HUES48 (cell line): ENCODE results near the gene PRSS48.

Source experiments
- H3K27ac ChIP-seq: one replicate; pipeline ENCODE4 v1.7.0; 2013; ENCODE audit warnings: low read depth, low read length, inconsistent platforms
- H3K27me3 ChIP-seq: 2 replicates; pipeline ENCODE4 v1.6.1; 2013; ENCODE audit warnings: mild to moderate bottlenecking, low read length; ENCODE audit not compliant: control insufficient read depth, insufficient read depth
- H3K36me3 ChIP-seq: 2 replicates; pipeline ENCODE4 v1.6.1; 2013; ENCODE audit warnings: low read length; ENCODE audit not compliant: control insufficient read depth, insufficient read depth
- H3K4me1 ChIP-seq: 2 replicates; pipeline ENCODE4 v1.6.1; 2013; ENCODE audit warnings: mild to moderate bottlenecking, low read length; ENCODE audit not compliant: control insufficient read depth, insufficient read depth
- H3K4me3 ChIP-seq: 2 replicates; pipeline ENCODE4 v1.5.1; 2013; ENCODE audit warnings: mild to moderate bottlenecking, low read depth, low read length
- H3K9ac ChIP-seq: 2 replicates; pipeline ENCODE4 v1.6.1; 2013; ENCODE audit warnings: mild to moderate bottlenecking, low read depth, low read length, moderate library complexity
- H3K9me3 ChIP-seq: 2 replicates; pipeline ENCODE4 v1.6.1; 2013; ENCODE audit warnings: low read length; ENCODE audit not compliant: control insufficient read depth, insufficient read depth

The PRSS48 gene

DNA sequence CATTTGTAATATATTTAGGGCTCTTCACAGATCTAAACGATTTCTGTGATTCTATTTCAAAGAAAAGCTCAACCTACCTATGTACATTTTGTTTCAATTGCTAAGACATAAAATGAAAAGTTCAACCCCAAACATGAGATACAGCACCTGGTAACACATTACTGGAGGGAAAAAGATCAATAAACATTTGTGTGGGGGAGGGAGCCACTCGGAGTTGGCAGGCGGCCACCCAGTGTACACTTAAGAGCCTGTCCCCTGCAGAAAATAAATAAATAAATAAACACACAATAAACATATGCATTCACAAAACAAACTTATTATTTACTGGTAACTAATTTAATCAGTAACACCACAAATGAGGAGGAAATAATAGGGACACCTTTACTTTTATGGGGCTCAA lies 19.3 kb downstream of the PRSS48 start:
- no peaks in the 10 kb centered on the region; the same call in 1 of the 2 replicates for H3K36me3 ChIP-seq
- no peak overlapping the region for H3K4me3 ChIP-seq
- H3K27ac ChIP-seq = no peak overlapping the region
- no peaks in the 10 kb centered on the region for H3K9me3 ChIP-seq
- H3K9ac ChIP-seq = no peak overlapping the region
- peaks cover 20% of the 10 kb centered on the region for H3K4me1 ChIP-seq
- no peaks in the 10 kb centered on the region for H3K27me3 ChIP-seq

DNA sequence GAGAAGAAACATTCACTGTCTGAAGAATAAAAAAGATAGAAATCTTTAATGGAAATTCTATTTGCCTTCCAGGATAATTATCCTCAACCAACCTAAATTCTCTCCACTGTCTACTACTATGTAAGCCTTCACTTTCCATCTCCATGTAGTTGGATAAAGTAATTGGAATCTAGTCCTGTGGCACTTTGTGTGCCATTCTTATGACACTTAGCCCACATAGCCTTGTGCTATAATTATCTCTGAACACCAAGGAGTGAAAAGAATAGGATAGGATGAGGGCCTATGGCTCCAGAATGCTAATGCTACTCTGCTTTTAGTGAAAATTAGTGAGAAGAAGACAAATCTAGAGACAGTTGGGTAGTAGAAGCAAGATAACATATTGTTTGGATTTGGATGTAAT lies 20.2 kb downstream of the PRSS48 start:
- Histone ChIP-seq H3K36me3 (no peaks in the 10 kb centered on the region; the same call in 1 of the 2 replicates), H3K9ac (no peak overlapping the region), H3K27me3 (no peaks in the 10 kb centered on the region), H3K4me3 (no peak overlapping the region), H3K9me3 (no peaks in the 10 kb centered on the region), H3K4me1 (peaks cover 20% of the 10 kb centered on the region), H3K27ac (no peak overlapping the region)

- H3K4me1 ChIP-seq = peaks cover 15% of the 10 kb centered on the region
- H3K4me3 ChIP-seq = no peak overlapping the region
- H3K9me3 ChIP-seq = no peaks in the 10 kb centered on the region
- H3K36me3 ChIP-seq = no peaks in the 10 kb centered on the region
- no peak overlapping the region for H3K27ac ChIP-seq
- no peak overlapping the region for H3K9ac ChIP-seq
- H3K27me3 ChIP-seq = no peaks in the 10 kb centered on the region
Measured at GRCh38 chr4:151302432-151302831, 25.5 kb downstream of the PRSS48 start.

DNA sequence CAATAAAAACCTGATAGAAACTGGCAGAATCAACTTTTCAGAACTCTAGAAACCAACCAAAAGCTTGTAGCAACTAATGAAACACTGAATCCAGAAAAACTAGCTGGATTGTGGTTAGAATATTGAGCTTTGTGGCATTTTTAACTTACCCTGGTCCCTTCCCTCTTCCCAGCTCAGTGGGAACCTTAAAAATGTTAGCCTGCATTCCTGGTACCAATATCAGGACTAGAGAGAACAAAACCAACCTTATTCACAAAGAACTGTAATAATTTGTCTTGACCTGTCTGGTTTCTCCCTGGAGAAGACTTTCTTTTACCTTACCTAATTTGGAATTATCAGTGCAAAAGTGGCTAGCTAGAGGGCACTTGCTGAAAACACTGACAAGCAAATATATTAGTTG lies 27.3 kb downstream of the PRSS48 start:
- Histone ChIP-seq H3K27me3 (no peaks in the 10 kb centered on the region), H3K9ac (no peak overlapping the region), H3K27ac (peak overlapping the region; percentile 8), H3K9me3 (no peaks in the 10 kb centered on the region), H3K36me3 (no peaks in the 10 kb centered on the region), H3K4me1 (peaks cover 15% of the 10 kb centered on the region), H3K4me3 (no peak overlapping the region)

GRCh38 chr4:151304755-151305154 lies 27.8 kb downstream of the PRSS48 start:
- Histone ChIP-seq H3K9me3 (no peaks in the 10 kb centered on the region), H3K27ac (peak overlapping the region; percentile 15), H3K4me3 (no peak overlapping the region), H3K27me3 (no peaks in the 10 kb centered on the region), H3K9ac (no peak overlapping the region), H3K4me1 (peaks cover 15% of the 10 kb centered on the region), H3K36me3 (no peaks in the 10 kb centered on the region)

DNA sequence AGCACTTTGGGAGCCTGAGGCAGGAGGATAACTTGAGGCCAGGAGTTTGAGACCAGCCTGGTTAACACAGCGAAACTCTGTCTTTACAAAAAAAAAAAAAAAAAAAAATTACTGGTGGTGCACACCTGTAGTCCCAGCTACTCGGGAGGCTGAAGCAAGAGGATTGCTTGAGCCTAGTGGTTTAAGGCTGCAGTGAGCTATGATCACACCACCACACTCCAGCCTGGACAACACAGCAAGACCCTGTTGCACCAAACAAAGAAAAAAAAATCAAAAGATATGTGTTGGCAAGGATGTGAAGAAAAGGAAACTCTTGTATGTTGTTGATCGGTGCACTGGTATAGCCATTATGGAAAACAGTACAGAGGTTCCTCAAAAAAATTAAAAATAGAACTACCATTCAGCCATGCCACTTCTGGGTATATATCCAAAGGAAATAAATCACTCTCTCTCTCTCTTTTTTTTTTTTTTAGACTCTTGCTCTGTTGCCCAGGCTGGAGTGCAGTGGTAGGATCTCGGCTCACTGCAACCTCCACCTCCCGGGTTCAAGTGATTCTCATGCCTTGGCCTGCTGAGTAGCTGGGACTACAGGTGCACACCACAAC lies 33.3 kb downstream of the PRSS48 start:
- Histone ChIP-seq H3K27ac (no peak overlapping the region), H3K36me3 (no peaks in the 10 kb centered on the region), H3K9me3 (no peaks in the 10 kb centered on the region), H3K4me3 (no peak overlapping the region), H3K9ac (no peak overlapping the region), H3K27me3 (no peaks in the 10 kb centered on the region), H3K4me1 (peaks cover 18% of the 10 kb centered on the region)

- Histone ChIP-seq H3K9ac (no peak overlapping the region), H3K27me3 (no peaks in the 10 kb centered on the region), H3K36me3 (no peaks in the 10 kb centered on the region), H3K27ac (peak overlapping the region; percentile 4), H3K4me3 (no peak overlapping the region), H3K9me3 (no peaks in the 10 kb centered on the region), H3K4me1 (peaks cover 20% of the 10 kb centered on the region)
Measured at GRCh38 chr4:151313306-151314009, 36.5 kb downstream of the PRSS48 start.

DNA sequence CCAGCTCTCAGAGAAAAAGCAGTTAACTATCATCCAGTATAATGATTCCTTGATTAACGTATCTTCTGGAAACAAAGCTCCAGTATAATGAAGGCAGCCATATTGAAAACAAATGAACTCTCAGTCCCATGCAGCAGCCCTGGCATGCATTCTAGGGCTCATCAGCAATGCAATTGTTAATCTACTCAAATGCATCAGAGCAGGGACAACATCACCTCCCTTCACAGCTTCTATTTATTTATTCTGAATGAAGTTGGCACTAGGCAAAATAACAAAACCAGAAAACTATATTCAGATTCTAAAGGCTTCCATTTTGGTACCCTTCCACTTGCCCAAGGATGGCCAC lies 37.0 kb downstream of the PRSS48 start:
- H3K27me3 ChIP-seq = no peaks in the 10 kb centered on the region
- H3K36me3 ChIP-seq = no peaks in the 10 kb centered on the region
- peak overlapping the region; percentile 4 for H3K27ac ChIP-seq
- no peak overlapping the region for H3K9ac ChIP-seq
- H3K9me3 ChIP-seq = no peaks in the 10 kb centered on the region
- H3K4me3 ChIP-seq = no peak overlapping the region
- peaks cover 20% of the 10 kb centered on the region for H3K4me1 ChIP-seq

- Histone ChIP-seq H3K9me3 (no peaks in the 10 kb centered on the region), H3K36me3 (no peaks in the 10 kb centered on the region), H3K4me3 (no peak overlapping the region), H3K9ac (no peak overlapping the region), H3K4me1 (peaks cover 20% of the 10 kb centered on the region), H3K27me3 (no peaks in the 10 kb centered on the region), H3K27ac (peak overlapping the region; percentile 80)
Measured at GRCh38 chr4:151314479-151314878, 37.5 kb downstream of the PRSS48 start.

DNA sequence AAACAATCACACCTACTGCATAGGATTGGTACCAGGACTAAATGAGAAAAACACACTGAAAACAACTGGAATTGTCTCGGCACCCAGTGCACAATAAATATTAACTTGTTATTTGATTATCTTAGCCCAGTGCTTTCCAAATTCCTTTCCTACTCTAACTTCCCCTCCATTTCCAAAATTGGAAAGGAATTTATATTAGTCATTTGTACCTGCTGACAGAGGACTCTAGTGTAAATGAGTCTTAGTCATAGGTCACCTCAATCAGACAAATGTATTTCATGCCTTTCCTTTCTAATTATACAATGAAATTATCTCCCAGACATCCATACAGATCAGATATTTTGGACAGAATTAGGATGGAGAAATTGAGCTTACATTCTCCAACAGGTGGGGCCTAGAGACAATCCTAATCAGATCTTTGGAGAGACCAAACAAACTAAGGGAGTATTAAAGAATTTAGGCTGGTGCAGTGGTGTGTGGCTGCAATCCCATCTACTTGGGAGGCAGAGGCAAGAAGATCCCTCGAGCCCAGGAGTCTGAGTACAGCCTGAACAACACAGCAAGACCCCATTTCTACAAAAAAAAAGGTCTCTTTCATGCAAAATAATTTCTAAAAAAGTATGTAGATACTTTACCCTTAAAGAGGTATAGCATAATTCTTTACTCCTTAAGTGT lies 38.4 kb downstream of the PRSS48 start:
- Histone ChIP-seq H3K27me3 (no peaks in the 10 kb centered on the region), H3K27ac (peak overlapping the region; percentile 80), H3K4me1 (peaks cover 20% of the 10 kb centered on the region), H3K36me3 (no peaks in the 10 kb centered on the region), H3K4me3 (no peak overlapping the region), H3K9ac (no peak overlapping the region), H3K9me3 (no peaks in the 10 kb centered on the region)

DNA sequence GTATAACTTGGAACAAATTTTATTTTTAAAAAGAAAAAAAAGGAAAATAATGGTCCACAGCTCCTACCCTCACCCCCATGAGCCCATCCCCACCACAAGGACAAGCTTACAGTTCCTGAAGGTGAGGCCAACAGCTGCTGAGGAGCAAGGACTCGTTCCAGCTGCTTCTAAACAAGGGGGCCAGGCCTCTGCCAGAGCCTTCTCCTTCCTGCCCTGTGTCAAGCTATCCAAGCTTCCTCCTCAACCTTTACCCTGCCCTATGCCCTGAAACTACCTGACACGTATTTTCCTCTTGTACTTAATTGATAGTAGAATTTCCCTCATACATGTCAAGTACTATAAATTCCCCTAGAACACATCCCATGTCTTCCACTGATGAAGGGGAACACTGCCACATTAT lies 39.7 kb downstream of the PRSS48 start:
- H3K9ac ChIP-seq = no peak overlapping the region
- no peaks in the 10 kb centered on the region for H3K36me3 ChIP-seq
- peaks cover 20% of the 10 kb centered on the region for H3K4me1 ChIP-seq
- H3K9me3 ChIP-seq = no peaks in the 10 kb centered on the region
- H3K27me3 ChIP-seq = no peaks in the 10 kb centered on the region
- H3K4me3 ChIP-seq = no peak overlapping the region
- H3K27ac ChIP-seq = no peak overlapping the region
